ENCODE data around the gene EP400.

DNA sequence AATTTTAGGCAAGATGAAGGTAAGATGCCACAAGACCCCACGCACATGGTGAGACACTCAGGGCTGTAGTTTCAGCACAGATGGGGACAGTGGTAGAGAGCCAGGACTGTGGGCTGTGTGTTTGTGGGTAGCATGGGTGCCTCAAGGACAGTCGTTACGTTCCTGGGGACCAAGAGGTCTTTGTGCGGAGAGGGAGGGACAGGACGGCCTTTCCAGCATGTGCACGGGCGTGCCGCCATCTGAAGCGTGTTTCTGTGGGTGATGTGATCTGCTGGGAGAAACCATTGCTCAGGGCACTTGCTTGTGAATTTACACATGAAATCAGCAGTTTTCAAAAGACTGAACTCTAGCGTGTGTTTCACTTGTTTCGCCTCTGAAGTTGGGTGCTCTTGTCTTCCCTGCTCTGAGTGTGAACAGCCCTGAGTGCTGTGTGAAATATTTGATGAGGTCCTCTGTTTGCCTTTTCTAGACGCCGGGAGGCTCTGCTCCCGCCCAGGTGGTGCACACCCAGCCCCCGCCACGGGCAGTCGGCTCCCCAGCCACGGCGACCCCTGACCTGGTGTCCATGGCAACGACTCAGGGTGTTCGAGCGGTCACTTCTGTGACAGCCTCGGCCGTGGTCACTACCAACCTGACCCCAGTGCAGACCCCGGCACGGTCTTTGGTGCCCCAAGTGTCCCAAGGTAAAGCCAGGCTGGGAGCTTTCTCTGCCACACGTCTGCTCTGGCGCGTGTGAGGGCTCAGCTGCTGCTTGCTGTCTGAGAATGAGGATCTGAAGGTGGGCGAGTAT lies 112.1 kb downstream of the EP400 start:
- TF ChIP-seq, protein P1, sequence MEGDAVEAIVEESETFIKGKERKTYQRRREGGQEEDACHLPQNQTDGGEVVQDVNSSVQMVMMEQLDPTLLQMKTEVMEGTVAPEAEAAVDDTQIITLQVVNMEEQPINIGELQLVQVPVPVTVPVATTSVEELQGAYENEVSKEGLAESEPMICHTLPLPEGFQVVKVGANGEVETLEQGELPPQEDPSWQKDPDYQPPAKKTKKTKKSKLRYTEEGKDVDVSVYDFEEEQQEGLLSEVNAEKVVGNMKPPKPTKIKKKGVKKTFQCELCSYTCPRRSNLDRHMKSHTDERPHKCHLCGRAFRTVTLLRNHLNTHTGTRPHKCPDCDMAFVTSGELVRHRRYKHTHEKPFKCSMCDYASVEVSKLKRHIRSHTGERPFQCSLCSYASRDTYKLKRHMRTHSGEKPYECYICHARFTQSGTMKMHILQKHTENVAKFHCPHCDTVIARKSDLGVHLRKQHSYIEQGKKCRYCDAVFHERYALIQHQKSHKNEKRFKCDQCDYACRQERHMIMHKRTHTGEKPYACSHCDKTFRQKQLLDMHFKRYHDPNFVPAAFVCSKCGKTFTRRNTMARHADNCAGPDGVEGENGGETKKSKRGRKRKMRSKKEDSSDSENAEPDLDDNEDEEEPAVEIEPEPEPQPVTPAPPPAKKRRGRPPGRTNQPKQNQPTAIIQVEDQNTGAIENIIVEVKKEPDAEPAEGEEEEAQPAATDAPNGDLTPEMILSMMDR (IDR thresholded peaks at IDR 0.05; ENCODE audit: insufficient read depth, low read length, poor library complexity, severe bottlenecking) = no peak
- no peak for TF ChIP-seq EZH2phosphoT487 (conservative IDR thresholded peaks at IDR 0.05; ENCODE audit: low read length)
